Heart left ventricle (tissue), 13 donors: ENCODE data around the gene SLC25A18.
A peak's percentile ranks its signal among the peaks of the same experiment; 100 is the strongest.

ENCODE experiments used
- CTCF ChIP-seq, 12 donors: fragments of 200-600 bp; sonication (generic) in 4 of 12; IDR thresholded peaks; one replicate each; pipeline versions ENCODE4 v1.5.0 to v1.8.0; 2018 to 2022; ENCODE audit warnings: antibody characterized with exemption in 12 of 12, mild to moderate bottlenecking in 5 of 12
- POLR2A ChIP-seq, 2 donors: fragments of 450-650 bp; IDR thresholded peaks; one replicate each; pipeline ENCODE4 v1.6.1; 2017; ENCODE audit warnings: antibody characterized with exemption in 2 of 2, mild to moderate bottlenecking in 2 of 2, moderate library complexity in 2 of 2
- donor health status: ischemic (EF 13 %, LVEDD 7.1; RV severe dilation, severe dysfunction).
- donor health status: DM: no; HTN: yes; CAD: no.
- donor health status: DM: no; HTN: no; CAD: no.
- donor health status: ischemic (EF 25% LVEDD 6.9; RV normal size, moderate dysfunction).
- donor health status: ischemic (EF 25% LVEDD 5.7; RV mildly dilated, moderate dysfunction).
- donor health status: ischemic (EF 35%, LVEDD 5.7; RV mildly dilated, moderate dysfunction).
- donor health status: nonischemic (EF 11% LVEDD 7.7; RV severe dilation, severe dysfunction).
- donor health status: DM: yes; HTN: yes; CAD: no.
- donor health status: PGD.
- donor health status: ischemic (EF 29% LVEDD 5.4; RV normal size, mild dysfunction).
- donor health status: nonischemic (EF 23%, LVEDD 6.1; RV moderate dilation, normal function).

GRCh38 chr22:17540481-17540880 is 22.8 kb upstream of the SLC25A18 start:
- TF ChIP-seq POLR2A (IDR thresholded peaks at IDR 0.05) (no peak), CTCF (IDR thresholded peaks at IDR 0.05) (peak in 1 of 12 donors; percentile 15)
